SK-N-SH (cell line): ENCODE data around the gene CPEB3. TPM values are rescaled to one million over a fixed set of nuclear protein-coding genes. Genes with fewer than 3 reads are reported as not detected.

ENCODE experiments used
- CTCF ChIA-PET: fragments of 300-600, 350-600 bp; formaldehyde crosslinking; extraction: SDS; loops from one replicate; lab custom pipeline; 2021; lab: Yijun Ruan, JAX
- POLR2A ChIA-PET: fragments of 350-600 bp; sonication (Branson Sonifier 250); formaldehyde crosslinking; extraction: SDS; loops from one replicate; lab custom pipeline; 2020; ENCODE audit warnings: antibody characterized with exemption, inconsistent platforms; lab: Yijun Ruan, JAX
- DNase-seq: peaks from one replicate; pipeline ENCODE4 v3.0.0; 2012
- H2AFZ ChIP-seq: fragments of 200-600 bp; sonication (generic); 2 replicates; pipeline ENCODE4 v1.8.1; 2016; ENCODE audit warnings: antibody characterized with exemption, mild to moderate bottlenecking, low read depth
- H3F3A ChIP-seq: fragments of 200-600 bp; sonication (generic); replicated peaks from 2 replicates; pipeline ENCODE3; 2016; ENCODE audit warnings: antibody characterized with exemption, mild to moderate bottlenecking; ENCODE audit not compliant: insufficient read depth
- H3K27ac ChIP-seq, 2 experiments: fragments of 200-500 bp in 1 of 2; fragments of 200-600 bp in 1 of 2; sonication (Bioruptor generic) in 1 of 2; sonication (generic), shearing (Covaris generic) in 1 of 2; 2 replicates each; pipeline versions ENCODE4 v1.5.1 to v1.6.1; 2014 to 2016; ENCODE audit warnings: low read depth in 2 of 2, inconsistent platforms in 1 of 2, low read length in 1 of 2, mild to moderate bottlenecking in 1 of 2, mixed read lengths in 1 of 2
- H3K27me3 ChIP-seq: fragments of 200-600 bp; sonication (generic), shearing (Covaris generic); 2 replicates; pipeline ENCODE4 v1.6.1; 2016; ENCODE audit warnings: mixed run types; ENCODE audit not compliant: insufficient read depth
- H3K36me3 ChIP-seq, 2 experiments: fragments of 200-500 bp in 1 of 2; fragments of 200-600 bp in 1 of 2; sonication (Bioruptor generic) in 1 of 2; sonication (generic) in 1 of 2; replicated peaks in 1 of 2; 2 replicates each; pipeline versions ENCODE3 to v1.5.1; 2014 to 2016; ENCODE audit warnings: low read length in 1 of 2, mild to moderate bottlenecking in 1 of 2; ENCODE audit not compliant: insufficient read depth in 2 of 2, control insufficient read depth in 1 of 2
- H3K4me1 ChIP-seq, 2 experiments: fragments of 200-500 bp in 1 of 2; fragments of 200-600 bp in 1 of 2; sonication (Bioruptor generic) in 1 of 2; sonication (generic), shearing (Covaris generic) in 1 of 2; 2 replicates each; pipeline versions ENCODE4 v1.5.1 to v1.6.1; 2014 to 2016; ENCODE audit warnings: low read depth in 1 of 2, low read length in 1 of 2, mixed run types in 1 of 2; ENCODE audit not compliant: insufficient read depth in 2 of 2, control insufficient read depth in 1 of 2
- H3K4me2 ChIP-seq: fragments of 200-600 bp; sonication (generic), shearing (Covaris generic); 2 replicates; pipeline ENCODE4 v1.6.1; 2017; ENCODE audit warnings: mixed run types
- H3K4me3 ChIP-seq, 2 experiments: fragments of 200-500 bp in 1 of 2; fragments of 200-600 bp in 1 of 2; sonication (Bioruptor generic) in 1 of 2; sonication (generic), shearing (Covaris generic) in 1 of 2; 2 replicates each; pipeline versions ENCODE4 v1.5.1 to v1.8.1; 2014 to 2016; ENCODE audit warnings: low read depth in 2 of 2, inconsistent platforms in 1 of 2, low read length in 1 of 2, mild to moderate bottlenecking in 1 of 2, mixed read lengths in 1 of 2, moderate library complexity in 1 of 2
- H3K79me2 ChIP-seq: fragments of 200-600 bp; sonication (generic); 2 replicates; pipeline ENCODE4 v1.8.1; 2017; ENCODE audit warnings: mild to moderate bottlenecking; ENCODE audit not compliant: insufficient read depth
- H3K9ac ChIP-seq: fragments of 200-600 bp; sonication (generic); 2 replicates; pipeline ENCODE4 v1.6.1; 2017; ENCODE audit warnings: mixed run types
- H3K9me2 ChIP-seq: fragments of 200-600 bp; sonication (generic); 2 replicates; pipeline ENCODE4 v1.6.1; 2017; ENCODE audit warnings: mixed run types
- H3K9me3 ChIP-seq: fragments of 200-600 bp; sonication (generic); 2 replicates; pipeline ENCODE4 v1.6.1; 2017; ENCODE audit warnings: mixed run types, mild to moderate bottlenecking, moderate library complexity
- H4K20me1 ChIP-seq: fragments of 200-600 bp; sonication (generic); 2 replicates; pipeline ENCODE4 v1.6.1; 2017; ENCODE audit warnings: mild to moderate bottlenecking, mixed run types; ENCODE audit not compliant: insufficient read depth
- CHD2 ChIP-seq: fragments of 150-350 bp; IDR thresholded peaks from 2 replicates; pipeline ENCODE4 v1.6.1; 2018; ENCODE audit warnings: low read length; ENCODE audit not compliant: partially characterized antibody
- EP300 ChIP-seq, 2 experiments: IDR thresholded peaks; 2 replicates each; pipeline versions ENCODE4 v1.4.0 to v1.6.1; 2012; ENCODE audit warnings: borderline replicate concordance in 1 of 2, low read depth in 1 of 2, low read length in 1 of 2
- GABPA ChIP-seq: IDR thresholded peaks from 2 replicates; pipeline ENCODE4 v1.4.0; 2012; ENCODE audit warnings: low read depth, mild to moderate bottlenecking
- GATA2 ChIP-seq: sonication (generic); formaldehyde crosslinking; IDR thresholded peaks from 2 replicates; pipeline ENCODE4 v1.5.0; 2020; ENCODE audit warnings: mild to moderate bottlenecking, missing genetic modification reagents
- JUND ChIP-seq: IDR thresholded peaks from 2 replicates; pipeline ENCODE4 v1.4.0; 2012
- MAX ChIP-seq: IDR thresholded peaks from 2 replicates; pipeline ENCODE4 v1.4.0; 2012; ENCODE audit warnings: low read depth
- MEF2A ChIP-seq: IDR thresholded peaks from 2 replicates; pipeline ENCODE4 v1.4.0; 2012; ENCODE audit warnings: low read depth, borderline replicate concordance
- MXI1 ChIP-seq: IDR thresholded peaks from 2 replicates; pipeline ENCODE4 v1.6.1; 2012; ENCODE audit warnings: mild to moderate bottlenecking, low read depth, low read length, improper control_type of control experiment
- PBX3 ChIP-seq: IDR thresholded peaks from 2 replicates; pipeline ENCODE4; 2012
- RCOR1 ChIP-seq: fragments of 150-350 bp; IDR thresholded peaks from 2 replicates; pipeline ENCODE4 v1.6.1; 2017; ENCODE audit warnings: antibody characterized with exemption, low read length
- RFX5 ChIP-seq: IDR thresholded peaks from 2 replicates; pipeline ENCODE4 v1.6.1; 2012; ENCODE audit warnings: mild to moderate bottlenecking, improper control_type of control experiment, low read length
- SIN3A ChIP-seq: IDR thresholded peaks from 2 replicates; pipeline ENCODE4 v1.6.1; 2012; ENCODE audit warnings: low read depth, mild to moderate bottlenecking, low read length, moderate library complexity, borderline replicate concordance
- TAF1 ChIP-seq: IDR thresholded peaks from 2 replicates; pipeline ENCODE4 v1.6.1; 2012; ENCODE audit warnings: low read depth, mild to moderate bottlenecking, low read length, moderate library complexity, borderline replicate concordance
- USF2 ChIP-seq: fragments of 150-350 bp; IDR thresholded peaks from 2 replicates; pipeline ENCODE4 v1.6.1; 2017; ENCODE audit warnings: antibody characterized with exemption, low read length, low read depth, borderline replicate concordance
- WGBS: methylation state at CpG from one replicate; pipeline ENCODE4 v1.1.6; 2017; ENCODE audit warnings: low lambda C conversion rate; 5-methylcytosine and 5-hydroxymethylcytosine counted together
- polyA plus RNA-seq, 3 experiments: library from polyadenylated mRNA; depleted of rRNA; stranded (reverse); fragments of >200 nt; gene quantifications; 2 replicates each; pipeline ENCODE4 v1.2.3, GENCODE V29; 2012
- TF ChIP-seq, protein P1 (sequence below): IDR thresholded peaks from 2 replicates; pipeline ENCODE4 v1.4.0; 2012; ENCODE audit warnings: low read depth, borderline replicate concordance
- TF ChIP-seq, protein P2 (sequence below): fragments of 200-600 bp; sonication (generic); IDR thresholded peaks from 2 replicates; pipeline ENCODE4 v1.6.1; 2017; ENCODE audit warnings: antibody characterized with exemption, mild to moderate bottlenecking, moderate library complexity
- TF ChIP-seq, protein P3 (sequence below): IDR thresholded peaks from 2 replicates; pipeline ENCODE4 v1.4.0; 2012; ENCODE audit warnings: low read depth, borderline replicate concordance

CPEB3 gene
- polyA plus RNA-seq, 1 of the 3 experiments (the other 2 are of a cell fraction) = 0.36 TPM

GRCh38 chr10:92241158-92241500 is 49.7 kb downstream of the CPEB3 start:
- Histone ChIP-seq H3K4me1 (peaks cover 0 to 18% of the 10 kb centered on the region in 2 experiments; a peak in 2 of 4 replicates), H2AFZ (peak overlapping the region; percentile 91), H3K9me2 (no peaks in the 10 kb centered on the region), H3K27me3 (no peaks in the 10 kb centered on the region), H3F3A (peaks cover 22% of the 10 kb centered on the region), H3K9ac (peak overlapping the region; percentile 52), H3K36me3 (peaks cover 0 to under 1% of the 10 kb centered on the region in 2 experiments), H4K20me1 (no peaks in the 10 kb centered on the region), H3K27ac (peak overlapping the region; percentile 75 to 91), H3K9me3 (no peaks in the 10 kb centered on the region), H3K79me2 (no peaks in the 10 kb centered on the region), H3K4me2 (peak overlapping the region; percentile 93), H3K4me3 (peak overlapping the region; percentile 65 to 81)
- TF ChIP-seq MAX (no peak), JUND (no peak), EP300 (IDR thresholded peaks at IDR 0.05; ENCODE audit: borderline replicate concordance in 1 of 2, low read depth in 1 of 2, low read length in 1 of 2) (no peak), MEF2A (no peak), SIN3A (no peak), USF2 (no peak)
- CTCF ChIA-PET = interaction anchor here (1.4 to 1.8 kb wide), 2 partner anchors 49 to 153 kb away, joined by 3 to 4 read pairs; partner anchors contain the start of gene CPEB3
- WGBS = 26% methylated on average over 9 of the region's 9 CpGs
- POLR2A ChIA-PET = interaction anchor here (1.1 kb wide), 1 partner anchor 49 kb away, joined by 6 read pairs; the partner anchor contains the start of genes CPEB3 and MARCHF5
- DNase-seq = peak; percentile 34

- H3K9me2 ChIP-seq = no peaks in the 10 kb centered on the region
- ChIA-PET CTCF (interaction anchor here (1.4 to 1.8 kb wide), 2 partner anchors 50 to 153 kb away, joined by 3 to 4 read pairs; partner anchors contain the start of gene CPEB3), POLR2A (interaction anchor here (1.1 kb wide), 1 partner anchor 50 kb away, joined by 6 read pairs; the partner anchor contains the start of genes CPEB3 and MARCHF5)
- no peaks in the 10 kb centered on the region for H4K20me1 ChIP-seq
- H2AFZ ChIP-seq = peak overlapping the region; percentile 91
- H3K36me3 ChIP-seq = peaks cover 0 to 3% of the 10 kb centered on the region in 2 experiments
- peak overlapping the region; percentile 75 to 91 for H3K27ac ChIP-seq
- DNase-seq = peak; percentile 76
- H3K4me2 ChIP-seq = peak overlapping the region; percentile 93
- H3K79me2 ChIP-seq = no peaks in the 10 kb centered on the region
- H3K27me3 ChIP-seq = no peaks in the 10 kb centered on the region
- peaks cover 22% of the 10 kb centered on the region for H3F3A ChIP-seq
- H3K4me3 ChIP-seq = peak overlapping the region; percentile 65 to 81
- H3K4me1 ChIP-seq = peaks cover 0 to 18% of the 10 kb centered on the region in 2 experiments; a peak in 2 of 4 replicates
- H3K9ac ChIP-seq = peak overlapping the region; percentile 52
- no peaks in the 10 kb centered on the region for H3K9me3 ChIP-seq
- 1% methylated on average over 28 of the region's 28 CpGs for WGBS
- TF ChIP-seq RCOR1 (no peak), EP300 (IDR thresholded peaks at IDR 0.05; ENCODE audit: borderline replicate concordance in 1 of 2, low read depth in 1 of 2, low read length in 1 of 2) (no peak), MXI1 (peak; percentile 83), RFX5 (peak; percentile 36; the same call in 1 of the 2 replicates), GABPA (peak; percentile 67), MAX (peak; percentile 19; the same call in 1 of the 2 replicates), CHD2 (peak; percentile 23), GATA2 (CRISPR knock-in tag) (no peak), PBX3 (no peak), TAF1 (peak; percentile 52; the same call in 1 of the 2 replicates)
- TF ChIP-seq, protein P1, sequence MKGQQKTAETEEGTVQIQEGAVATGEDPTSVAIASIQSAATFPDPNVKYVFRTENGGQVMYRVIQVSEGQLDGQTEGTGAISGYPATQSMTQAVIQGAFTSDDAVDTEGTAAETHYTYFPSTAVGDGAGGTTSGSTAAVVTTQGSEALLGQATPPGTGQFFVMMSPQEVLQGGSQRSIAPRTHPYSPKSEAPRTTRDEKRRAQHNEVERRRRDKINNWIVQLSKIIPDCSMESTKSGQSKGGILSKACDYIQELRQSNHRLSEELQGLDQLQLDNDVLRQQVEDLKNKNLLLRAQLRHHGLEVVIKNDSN = no peak
- TF ChIP-seq, protein P2, sequence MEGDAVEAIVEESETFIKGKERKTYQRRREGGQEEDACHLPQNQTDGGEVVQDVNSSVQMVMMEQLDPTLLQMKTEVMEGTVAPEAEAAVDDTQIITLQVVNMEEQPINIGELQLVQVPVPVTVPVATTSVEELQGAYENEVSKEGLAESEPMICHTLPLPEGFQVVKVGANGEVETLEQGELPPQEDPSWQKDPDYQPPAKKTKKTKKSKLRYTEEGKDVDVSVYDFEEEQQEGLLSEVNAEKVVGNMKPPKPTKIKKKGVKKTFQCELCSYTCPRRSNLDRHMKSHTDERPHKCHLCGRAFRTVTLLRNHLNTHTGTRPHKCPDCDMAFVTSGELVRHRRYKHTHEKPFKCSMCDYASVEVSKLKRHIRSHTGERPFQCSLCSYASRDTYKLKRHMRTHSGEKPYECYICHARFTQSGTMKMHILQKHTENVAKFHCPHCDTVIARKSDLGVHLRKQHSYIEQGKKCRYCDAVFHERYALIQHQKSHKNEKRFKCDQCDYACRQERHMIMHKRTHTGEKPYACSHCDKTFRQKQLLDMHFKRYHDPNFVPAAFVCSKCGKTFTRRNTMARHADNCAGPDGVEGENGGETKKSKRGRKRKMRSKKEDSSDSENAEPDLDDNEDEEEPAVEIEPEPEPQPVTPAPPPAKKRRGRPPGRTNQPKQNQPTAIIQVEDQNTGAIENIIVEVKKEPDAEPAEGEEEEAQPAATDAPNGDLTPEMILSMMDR = no peak
- TF ChIP-seq, protein P3, sequence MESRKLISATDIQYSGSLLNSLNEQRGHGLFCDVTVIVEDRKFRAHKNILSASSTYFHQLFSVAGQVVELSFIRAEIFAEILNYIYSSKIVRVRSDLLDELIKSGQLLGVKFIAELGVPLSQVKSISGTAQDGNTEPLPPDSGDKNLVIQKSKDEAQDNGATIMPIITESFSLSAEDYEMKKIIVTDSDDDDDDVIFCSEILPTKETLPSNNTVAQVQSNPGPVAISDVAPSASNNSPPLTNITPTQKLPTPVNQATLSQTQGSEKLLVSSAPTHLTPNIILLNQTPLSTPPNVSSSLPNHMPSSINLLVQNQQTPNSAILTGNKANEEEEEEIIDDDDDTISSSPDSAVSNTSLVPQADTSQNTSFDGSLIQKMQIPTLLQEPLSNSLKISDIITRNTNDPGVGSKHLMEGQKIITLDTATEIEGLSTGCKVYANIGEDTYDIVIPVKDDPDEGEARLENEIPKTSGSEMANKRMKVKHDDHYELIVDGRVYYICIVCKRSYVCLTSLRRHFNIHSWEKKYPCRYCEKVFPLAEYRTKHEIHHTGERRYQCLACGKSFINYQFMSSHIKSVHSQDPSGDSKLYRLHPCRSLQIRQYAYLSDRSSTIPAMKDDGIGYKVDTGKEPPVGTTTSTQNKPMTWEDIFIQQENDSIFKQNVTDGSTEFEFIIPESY = no peak
These were observed 50.4 kb downstream of the CPEB3 start for GRCh38 chr10:92240289-92241157.
